MM.1S (cell line): ENCODE results near the gene RNASE3.

Experiments
- DNase-seq: peaks from one replicate; pipeline ENCODE4 v3.0.0-alpha.2; 2015
- H2AFZ ChIP-seq: fragments of 300-600 bp; sonication (generic); 2 replicates; pipeline ENCODE4 v1.6.0; 2016; ENCODE audit warnings: antibody characterized with exemption, low read length
- H3F3A ChIP-seq: fragments of 300-600 bp; sonication (generic); 2 replicates; pipeline ENCODE4 v1.6.1; 2016; ENCODE audit warnings: mild to moderate bottlenecking, antibody characterized with exemption, low read length, moderate library complexity, mixed read lengths; ENCODE audit not compliant: insufficient read depth
- H3K27ac ChIP-seq: fragments of 300-600 bp; sonication (generic); 2 replicates; pipeline ENCODE4 v1.5.1; 2016; ENCODE audit warnings: mild to moderate bottlenecking, low read length
- H3K27me3 ChIP-seq: fragments of 300-600 bp; sonication (generic); replicated peaks from 2 replicates; pipeline ENCODE4 v1.6.0; 2016; ENCODE audit warnings: low read length; ENCODE audit not compliant: insufficient read depth
- H3K36me3 ChIP-seq: fragments of 300-600 bp; sonication (generic); replicated peaks from 2 replicates; pipeline ENCODE4 v1.6.1; 2016; ENCODE audit warnings: mild to moderate bottlenecking, low read length, mixed read lengths; ENCODE audit not compliant: insufficient read depth
- H3K4me1 ChIP-seq: fragments of 300-600 bp; sonication (generic); 2 replicates; pipeline ENCODE4 v1.6.1; 2016; ENCODE audit warnings: low read length, mixed read lengths
- H3K4me2 ChIP-seq: fragments of 300-600 bp; sonication (generic); 2 replicates; pipeline ENCODE4 v1.6.0; 2016; ENCODE audit warnings: low read depth, low read length
- H3K4me3 ChIP-seq: fragments of 300-600 bp; sonication (generic); 2 replicates; pipeline ENCODE4 v1.5.1; 2016; ENCODE audit warnings: low read length, mixed read lengths
- H3K79me2 ChIP-seq: fragments of 300-600 bp; sonication (generic); 2 replicates; pipeline ENCODE4 v1.6.1; 2016; ENCODE audit warnings: mixed run types, low read length, mixed read lengths
- H3K9ac ChIP-seq: fragments of 300-600 bp; sonication (generic); 2 replicates; pipeline ENCODE4 v1.6.1; 2016; ENCODE audit warnings: low read length, mixed read lengths
- H3K9me2 ChIP-seq: fragments of 300-600 bp; sonication (generic); replicated peaks from 2 replicates; pipeline ENCODE4 v1.6.1; 2016; ENCODE audit warnings: mild to moderate bottlenecking, low read length, mixed read lengths; ENCODE audit not compliant: insufficient read depth
- H3K9me3 ChIP-seq: fragments of 300-600 bp; sonication (generic); replicated peaks from 2 replicates; pipeline ENCODE4 v1.6.1; 2016; ENCODE audit warnings: mild to moderate bottlenecking, low read length, mixed read lengths; ENCODE audit not compliant: insufficient read depth
- H4K20me1 ChIP-seq: fragments of 300-600 bp; sonication (generic); 2 replicates; pipeline ENCODE4 v1.6.1; 2016; ENCODE audit warnings: mild to moderate bottlenecking, low read length, moderate library complexity, mixed read lengths; ENCODE audit not compliant: insufficient read depth
- EZH2 ChIP-seq: fragments of 300-600 bp; sonication (generic); optimal IDR thresholded peaks from 2 replicates; pipeline ENCODE3; 2017; ENCODE audit warnings: low read depth, mild to moderate bottlenecking, antibody characterized with exemption, low read length, mixed read lengths
- EZH2phosphoT487 ChIP-seq: fragments of 300-600 bp; sonication (generic); IDR thresholded peaks from 2 replicates; pipeline ENCODE4 v1.6.1; 2018; ENCODE audit warnings: antibody characterized with exemption, low read length
- TF ChIP-seq, protein P1 (sequence below): fragments of 300-600 bp; sonication (generic); IDR thresholded peaks from 2 replicates; pipeline ENCODE4 v1.5.1; 2016; ENCODE audit warnings: antibody characterized with exemption, low read length, mixed read lengths

RNASE3 gene

DNA sequence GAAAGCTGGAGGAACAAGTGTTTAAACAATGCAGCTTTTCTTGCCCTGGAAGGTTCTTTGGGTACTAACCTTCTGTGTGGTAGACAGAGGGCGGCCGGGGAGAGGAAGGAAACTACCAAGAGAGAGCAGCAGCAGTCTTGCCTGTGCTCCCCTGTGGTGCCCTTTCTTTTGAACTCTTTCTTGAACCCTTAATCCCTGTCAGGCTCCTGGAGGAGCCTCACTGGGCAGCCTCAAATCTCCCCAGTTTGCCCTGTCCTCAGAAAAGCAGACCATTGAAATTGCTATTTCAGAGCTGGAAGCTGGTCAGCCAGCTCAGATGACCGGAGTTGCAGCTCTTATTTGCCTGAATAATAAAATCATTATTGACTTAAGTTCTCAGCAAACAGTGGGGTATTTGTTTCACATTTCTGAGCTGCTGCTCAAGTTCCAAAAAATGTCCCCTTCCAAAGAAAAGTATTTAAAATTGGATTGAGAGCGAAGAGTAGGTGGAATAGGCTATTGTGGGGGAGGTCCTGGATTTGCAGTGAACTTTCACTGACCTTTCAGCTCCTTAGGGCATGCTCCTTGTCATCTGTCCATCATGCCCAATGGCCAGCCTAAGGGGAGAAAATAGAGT is 42.1 kb upstream of the RNASE3 start:
- H3K27me3 ChIP-seq, result no peaks in the 10 kb centered on the region
- H3K9me2 ChIP-seq, result no peaks in the 10 kb centered on the region
- H3K4me3 ChIP-seq, result no peak overlapping the region
- H2AFZ ChIP-seq, result no peak overlapping the region
- no peaks in the 10 kb centered on the region for H3F3A ChIP-seq
- no peak overlapping the region for H3K27ac ChIP-seq
- H3K9ac ChIP-seq, result no peak overlapping the region
- H3K4me1 ChIP-seq, result peaks cover 11% of the 10 kb centered on the region; the same call in 1 of the 2 replicates
- TF ChIP-seq EZH2phosphoT487 (no peak), EZH2 (no peak)
- TF ChIP-seq, protein P1, sequence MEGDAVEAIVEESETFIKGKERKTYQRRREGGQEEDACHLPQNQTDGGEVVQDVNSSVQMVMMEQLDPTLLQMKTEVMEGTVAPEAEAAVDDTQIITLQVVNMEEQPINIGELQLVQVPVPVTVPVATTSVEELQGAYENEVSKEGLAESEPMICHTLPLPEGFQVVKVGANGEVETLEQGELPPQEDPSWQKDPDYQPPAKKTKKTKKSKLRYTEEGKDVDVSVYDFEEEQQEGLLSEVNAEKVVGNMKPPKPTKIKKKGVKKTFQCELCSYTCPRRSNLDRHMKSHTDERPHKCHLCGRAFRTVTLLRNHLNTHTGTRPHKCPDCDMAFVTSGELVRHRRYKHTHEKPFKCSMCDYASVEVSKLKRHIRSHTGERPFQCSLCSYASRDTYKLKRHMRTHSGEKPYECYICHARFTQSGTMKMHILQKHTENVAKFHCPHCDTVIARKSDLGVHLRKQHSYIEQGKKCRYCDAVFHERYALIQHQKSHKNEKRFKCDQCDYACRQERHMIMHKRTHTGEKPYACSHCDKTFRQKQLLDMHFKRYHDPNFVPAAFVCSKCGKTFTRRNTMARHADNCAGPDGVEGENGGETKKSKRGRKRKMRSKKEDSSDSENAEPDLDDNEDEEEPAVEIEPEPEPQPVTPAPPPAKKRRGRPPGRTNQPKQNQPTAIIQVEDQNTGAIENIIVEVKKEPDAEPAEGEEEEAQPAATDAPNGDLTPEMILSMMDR, result no peak
- no peaks in the 10 kb centered on the region for H3K36me3 ChIP-seq
- DNase-seq, result no peak
- H3K4me2 ChIP-seq, result no peak overlapping the region
- no peaks in the 10 kb centered on the region for H4K20me1 ChIP-seq
- no peaks in the 10 kb centered on the region for H3K9me3 ChIP-seq
- H3K79me2 ChIP-seq, result no peaks in the 10 kb centered on the region

- no peak overlapping the region; the same call in 1 of the 2 replicates for H3K27ac ChIP-seq
- no peaks in the 10 kb centered on the region for H4K20me1 ChIP-seq
- no peak overlapping the region for H3K4me3 ChIP-seq
- H3K79me2 ChIP-seq, result no peaks in the 10 kb centered on the region
- H3K4me2 ChIP-seq, result peak overlapping the region; percentile 29; the same call in 1 of the 2 replicates
- no peaks in the 10 kb centered on the region for H3K27me3 ChIP-seq
- no peaks in the 10 kb centered on the region for H3K9me2 ChIP-seq
- no peaks in the 10 kb centered on the region for H3K9me3 ChIP-seq
- peaks cover 18% of the 10 kb centered on the region for H3K4me1 ChIP-seq
- H3K36me3 ChIP-seq, result no peaks in the 10 kb centered on the region
- DNase-seq, result peak; percentile 37
- H2AFZ ChIP-seq, result peak overlapping the region; percentile 11; the same call in 1 of the 2 replicates
- H3K9ac ChIP-seq, result no peak overlapping the region
- TF ChIP-seq, protein P1, result no peak
- TF ChIP-seq EZH2 (no peak), EZH2phosphoT487 (no peak)
- no peaks in the 10 kb centered on the region for H3F3A ChIP-seq
Measured at GRCh38 chr14:20853042-20853441, 38.1 kb upstream of the RNASE3 start.

DNA sequence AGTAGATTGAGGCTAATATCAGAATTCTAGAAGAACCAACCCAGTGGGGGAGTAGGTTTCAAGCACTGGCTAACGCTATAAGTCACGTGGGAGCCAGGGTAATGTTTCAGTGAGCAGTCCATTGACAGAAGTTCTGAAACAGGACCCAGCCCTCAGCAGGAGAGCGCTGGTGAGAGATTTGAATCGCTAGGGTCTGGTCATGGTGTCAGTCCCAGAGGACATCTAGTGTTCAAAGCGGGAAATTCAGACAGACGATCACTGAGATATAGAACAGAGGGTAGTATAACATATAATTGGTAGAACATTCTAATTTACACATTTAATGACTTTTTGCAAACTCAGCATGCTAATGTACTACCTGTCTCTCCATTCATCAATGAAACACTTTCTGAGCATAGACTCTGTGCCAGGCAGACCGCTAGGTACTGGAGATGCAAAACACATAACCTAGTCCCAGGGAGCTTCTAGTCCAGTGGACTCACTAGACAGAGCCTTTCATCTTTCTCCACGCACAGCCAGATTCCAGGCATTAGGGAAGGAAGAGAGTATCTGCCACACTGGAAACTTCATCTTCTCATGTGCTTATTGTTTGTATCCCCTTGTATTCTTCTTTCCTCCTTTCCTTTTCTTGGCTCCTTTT is 35.4 kb upstream of the RNASE3 start:
- peak; percentile 65 for DNase-seq
- H3K27me3 ChIP-seq, result no peaks in the 10 kb centered on the region
- H4K20me1 ChIP-seq, result no peaks in the 10 kb centered on the region
- no peak overlapping the region for H3K9ac ChIP-seq
- H2AFZ ChIP-seq, result no peak overlapping the region; the same call in 1 of the 2 replicates
- H3K9me2 ChIP-seq, result no peaks in the 10 kb centered on the region
- H3K4me3 ChIP-seq, result no peak overlapping the region
- H3F3A ChIP-seq, result no peaks in the 10 kb centered on the region
- H3K36me3 ChIP-seq, result no peaks in the 10 kb centered on the region
- H3K9me3 ChIP-seq, result no peaks in the 10 kb centered on the region
- peaks cover 18% of the 10 kb centered on the region for H3K4me1 ChIP-seq
- TF ChIP-seq, protein P1, result peak; percentile 63
- no peak for TF ChIP-seq EZH2phosphoT487
- no peak overlapping the region for H3K27ac ChIP-seq
- H3K79me2 ChIP-seq, result no peaks in the 10 kb centered on the region
- H3K4me2 ChIP-seq, result 0 out of 2 replicates have a peak overlapping the region, but pooled peaks have one; percentile 27
